Ovary (tissue), 9 donors: ENCODE measurements around the gene OTUB1. TPM values are rescaled to one million over a fixed set of nuclear protein-coding genes. Genes with fewer than 3 reads are reported as not detected.
A peak's percentile ranks its signal among the peaks of the same experiment; 100 is the strongest.

ENCODE experiments used
- DNase-seq, 5 donors: peaks; one replicate each; pipeline ENCODE4 v3.0.0-alpha.2; 2019 to 2020
- H3K27ac ChIP-seq, 2 donors: fragments of 200-600 bp; one replicate each; pipeline versions ENCODE4 v1.5.1 to v1.8.0; 2019 to 2022
- H3K27me3 ChIP-seq: fragments of 200-600 bp; one replicate; pipeline ENCODE4 v1.8.0; 2022
- H3K36me3 ChIP-seq: fragments of 200-600 bp; sonication (generic); one replicate; pipeline ENCODE4 v1.5.1; 2019
- H3K4me1 ChIP-seq: one replicate; pipeline ENCODE4 v1.8.1; 2013; ENCODE audit warnings: mild to moderate bottlenecking, moderate library complexity; ENCODE audit not compliant: insufficient read depth
- H3K4me3 ChIP-seq: fragments of 200-600 bp; sonication (generic); one replicate; pipeline ENCODE4 v1.5.1; 2017
- H3K9me3 ChIP-seq, 2 donors: fragments of 200-600 bp in 1 of 2; sonication (generic) in 1 of 2; one replicate each; pipeline versions ENCODE4 v1.5.1 to v1.8.1; 2013 to 2019; ENCODE audit warnings: mild to moderate bottlenecking in 1 of 2, moderate library complexity in 1 of 2
- EP300 ChIP-seq: sonication (generic); formaldehyde crosslinking; IDR thresholded peaks from one replicate; pipeline ENCODE4 v1.6.1; 2017; ENCODE audit warnings: antibody characterized with exemption
- POLR2A ChIP-seq: fragments of 450-650 bp; IDR thresholded peaks from one replicate; pipeline ENCODE4 v1.6.1; 2017; ENCODE audit warnings: antibody characterized with exemption, mild to moderate bottlenecking, moderate library complexity
- WGBS, 3 donors: extraction: QIAGEN DNeasy Blood & Tissue Kit in 1 of 3; methylation state at CpG; one replicate each; pipeline versions ENCODE4 v1.1.5 to v1.1.7; 2013 to 2017; 5-methylcytosine and 5-hydroxymethylcytosine counted together
- intact Hi-C, 4 donors: fragments of 100-400 bp; cut with DNase I; formaldehyde crosslinking; loops; one replicate each; pipeline versions ENCODE4 v1.11.0 to v1.15.1; 2022 to 2023
- polyA plus RNA-seq, 2 donors: library from polyadenylated mRNA; stranded (reverse); fragments of 200-250 nt in 1 of 2; fragments of 350-450 nt in 1 of 2; fragmentation: Illumina TruSeq in 1 of 2; extraction: RNeasy Lipid Tissue Mini Kit (QIAGEN cat#74804) in 1 of 2; gene quantifications; one replicate each; pipeline ENCODE4 v1.2.3, GENCODE V29; 2013 to 2014
- total RNA-seq, 7 donors: library from RNA; depleted of rRNA in 2 of 7; stranded (reverse); fragments of >200 nt in 2 of 7; fragmentation: NEBNext Ultra II Directional in 3 of 7; extraction: Animal tissue kit (Norgen Biotek cat#: 25700) in 3 of 7; gene quantifications; one replicate each; pipeline versions ENCODE4 v1.1.0 to v1.2.4, GENCODE V29; 2016 to 2023
- TF ChIP-seq, protein P1 (sequence below), 3 donors: fragments of 450-650 bp in 2 of 3; fragments of 200-600 bp in 1 of 3; IDR thresholded peaks; one replicate each; pipeline versions ENCODE4 v1.5.1 to v1.8.0; 2016 to 2022; ENCODE audit warnings: antibody characterized with exemption in 3 of 3, mild to moderate bottlenecking in 1 of 3
- donor health status: DM: no; HTN: no; CAD: no; lungs with moderate emphysema.
- donor health status: DM: no; HTN: no; CAD: no.
- donor health status: Bipolar disorder and iron deficiency.
- donor health status: DM: yes; HTN: yes; CAD: no.
- donor health status: DM: no; HTN: no; CAD: no.
- donor health status: DM: yes; HTN: yes; CAD: no.

The OTUB1 gene
- total and polyA plus RNA-seq, 9 donors = 34.7 to 66.7 (median 50.7) TPM

DNA sequence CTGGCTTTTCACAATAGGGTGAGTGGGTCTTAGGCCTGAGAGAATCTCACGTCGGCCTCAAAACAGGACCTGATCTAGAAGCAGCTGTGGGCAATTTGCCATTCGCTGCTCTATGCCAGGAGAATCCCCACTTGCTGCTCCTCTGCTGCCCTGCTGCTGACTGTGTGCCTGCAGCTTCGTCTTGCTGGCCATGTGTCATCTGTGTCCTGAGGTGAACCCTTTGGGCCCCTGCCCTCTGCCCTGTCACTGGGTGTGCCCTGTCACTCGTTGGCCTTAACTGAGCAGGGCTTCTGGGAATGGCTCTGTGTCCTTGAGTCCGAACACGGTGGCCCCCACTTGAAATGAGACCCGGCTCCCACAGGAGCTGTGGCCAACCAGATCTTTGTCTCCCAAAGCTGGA is 41.3 kb upstream of the OTUB1 start:
- intact Hi-C loops = loop anchor here (2.0 to 10.0 kb wide), 5 partner anchors 108 to 450 kb away; partner anchors contain the start of genes ZFTA (in 2 of the 4) and PLAAT5 (in 1 of the 4)
- Histone ChIP-seq H3K27me3 (no peaks in the 10 kb centered on the region), H3K4me1 (peaks cover 4% of the 10 kb centered on the region), H3K4me3 (no peak overlapping the region), H3K36me3 (no peaks in the 10 kb centered on the region), H3K27ac (no peak overlapping the region), H3K9me3 (no peaks in the 10 kb centered on the region)
- peak in 3 of 5 donors; percentile 36 to 51 (median 45) for DNase-seq
- WGBS, 3 donors = 43 to 56% (median 48%) methylated on average over 8 of the region's 8 CpGs
- TF ChIP-seq POLR2A (no peak), EP300 (no peak)
- TF ChIP-seq, protein P1, sequence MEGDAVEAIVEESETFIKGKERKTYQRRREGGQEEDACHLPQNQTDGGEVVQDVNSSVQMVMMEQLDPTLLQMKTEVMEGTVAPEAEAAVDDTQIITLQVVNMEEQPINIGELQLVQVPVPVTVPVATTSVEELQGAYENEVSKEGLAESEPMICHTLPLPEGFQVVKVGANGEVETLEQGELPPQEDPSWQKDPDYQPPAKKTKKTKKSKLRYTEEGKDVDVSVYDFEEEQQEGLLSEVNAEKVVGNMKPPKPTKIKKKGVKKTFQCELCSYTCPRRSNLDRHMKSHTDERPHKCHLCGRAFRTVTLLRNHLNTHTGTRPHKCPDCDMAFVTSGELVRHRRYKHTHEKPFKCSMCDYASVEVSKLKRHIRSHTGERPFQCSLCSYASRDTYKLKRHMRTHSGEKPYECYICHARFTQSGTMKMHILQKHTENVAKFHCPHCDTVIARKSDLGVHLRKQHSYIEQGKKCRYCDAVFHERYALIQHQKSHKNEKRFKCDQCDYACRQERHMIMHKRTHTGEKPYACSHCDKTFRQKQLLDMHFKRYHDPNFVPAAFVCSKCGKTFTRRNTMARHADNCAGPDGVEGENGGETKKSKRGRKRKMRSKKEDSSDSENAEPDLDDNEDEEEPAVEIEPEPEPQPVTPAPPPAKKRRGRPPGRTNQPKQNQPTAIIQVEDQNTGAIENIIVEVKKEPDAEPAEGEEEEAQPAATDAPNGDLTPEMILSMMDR (IDR thresholded peaks at IDR 0.05) = no peak

GRCh38 chr11:63945477-63946163 is 40.6 kb upstream of the OTUB1 start:
- peaks cover 4% of the 10 kb centered on the region for H3K4me1 ChIP-seq
- DNase-seq = peak; percentile 75 to 79 (median 77)
- WGBS, 3 donors = 29 to 34% (median 33%) methylated on average over 14 of the region's 14 CpGs
- H3K9me3 ChIP-seq = no peaks in the 10 kb centered on the region
- intact Hi-C loops = loop anchor here (1.0 to 10.0 kb wide), 6 partner anchors 109 to 451 kb away; partner anchors contain the start of genes ZFTA (in 2 of the 4) and PLAAT5 (in 1 of the 4)
- no peak for TF ChIP-seq POLR2A
- TF ChIP-seq, protein P1 (IDR thresholded peaks at IDR 0.05) = peak; percentile 55 to 87 (median 81)
- H3K36me3 ChIP-seq = no peaks in the 10 kb centered on the region
- H3K27ac ChIP-seq = no peak overlapping the region
- no peak overlapping the region for H3K4me3 ChIP-seq
- H3K27me3 ChIP-seq = no peaks in the 10 kb centered on the region

- no peaks in the 10 kb centered on the region for H3K36me3 ChIP-seq
- no peaks in the 10 kb centered on the region for H3K9me3 ChIP-seq
- WGBS, 3 donors = 82 to 84% (median 84%) methylated on average over 20 of the region's 20 CpGs
- H3K27ac ChIP-seq = no peak overlapping the region
- no peak for DNase-seq
- no peaks in the 10 kb centered on the region for H3K4me1 ChIP-seq
- H3K4me3 ChIP-seq = no peak overlapping the region
- TF ChIP-seq EP300 = no peak
- no peak for TF ChIP-seq POLR2A
- TF ChIP-seq, protein P1 (IDR thresholded peaks at IDR 0.05) = no peak
- H3K27me3 ChIP-seq = no peaks in the 10 kb centered on the region
- intact Hi-C loops = no loop called here
Measured at GRCh38 chr11:63951779-63952536, 34.3 kb upstream of the OTUB1 start.

GRCh38 chr11:63952570-63952969 is 33.7 kb upstream of the OTUB1 start:
- H3K27ac ChIP-seq = no peak overlapping the region
- no peak overlapping the region for H3K4me3 ChIP-seq
- H3K9me3 ChIP-seq = no peaks in the 10 kb centered on the region
- DNase-seq = no peak
- H3K4me1 ChIP-seq = no peaks in the 10 kb centered on the region
- TF ChIP-seq EP300 (no peak), POLR2A (no peak)
- TF ChIP-seq, protein P1 (IDR thresholded peaks at IDR 0.05) = no peak
- intact Hi-C loops = no loop called here
- 95 to 100% (median 99%) methylated on average over 4 of the region's 4 CpGs for WGBS, 3 donors
- no peaks in the 10 kb centered on the region for H3K36me3 ChIP-seq
- H3K27me3 ChIP-seq = no peaks in the 10 kb centered on the region
